Measurements from ENCODE around the gene STOM.

The STOM gene

GRCh38 chr9:121348221-121348620 lies 21.8 kb downstream of the STOM start:
- DNase-seq: no peak

GRCh38 chr9:121345070-121345469 lies 25.0 kb downstream of the STOM start:
- no peak for DNase-seq

GRCh38 chr9:121344184-121344583 lies 25.9 kb downstream of the STOM start:
- DNase-seq: no peak

GRCh38 chr9:121340676-121341392 lies 29.2 kb downstream of the STOM start:
- no peak for DNase-seq

DNA sequence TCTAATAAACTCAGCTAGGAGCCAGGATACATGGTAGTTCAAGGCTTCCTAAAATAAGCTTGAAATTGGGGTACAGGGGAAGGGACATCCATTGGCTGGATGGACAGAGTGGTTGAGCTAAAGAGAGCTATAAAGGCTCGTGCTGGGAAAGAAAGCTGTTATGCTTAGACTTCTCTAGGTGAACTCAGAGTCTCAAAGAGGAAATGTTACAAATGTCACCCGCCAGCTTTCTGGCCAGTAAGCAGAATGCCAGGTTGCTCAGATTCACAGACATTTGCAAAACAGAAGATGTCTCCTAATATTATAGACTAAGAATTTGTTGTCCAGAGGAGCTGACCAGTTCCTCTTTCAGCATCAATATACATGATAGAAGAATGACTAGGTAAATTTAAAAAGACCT lies 30.6 kb downstream of the STOM start:
- DNase-seq: no peak

DNA sequence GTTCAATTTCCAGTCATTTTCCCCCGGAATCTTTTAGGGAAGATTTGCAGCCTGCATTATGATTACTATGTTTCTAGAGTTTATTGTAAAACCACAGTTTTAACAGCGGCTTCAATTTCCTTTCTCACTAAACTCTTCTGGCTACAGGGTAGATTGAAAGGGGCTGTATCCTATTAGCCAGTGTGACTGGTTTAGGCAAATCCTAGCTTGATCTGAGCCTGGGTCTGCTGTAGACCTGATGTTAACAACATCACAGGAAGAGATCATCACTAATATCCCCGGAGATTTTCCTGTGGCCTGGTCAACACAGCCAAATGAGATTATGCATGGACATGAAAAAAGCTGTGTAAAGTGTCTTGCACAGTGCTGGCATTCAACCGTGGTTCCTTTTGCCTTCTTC lies 33.4 kb downstream of the STOM start:
- no peak for DNase-seq

- no peak for DNase-seq
Measured at GRCh38 chr9:121333950-121334773, 35.9 kb downstream of the STOM start.

GRCh38 chr9:121331992-121332685 lies 37.9 kb downstream of the STOM start:
- no peak for DNase-seq

- no peak for DNase-seq
Measured at GRCh38 chr9:121331549-121331948, 38.5 kb downstream of the STOM start.

DNA sequence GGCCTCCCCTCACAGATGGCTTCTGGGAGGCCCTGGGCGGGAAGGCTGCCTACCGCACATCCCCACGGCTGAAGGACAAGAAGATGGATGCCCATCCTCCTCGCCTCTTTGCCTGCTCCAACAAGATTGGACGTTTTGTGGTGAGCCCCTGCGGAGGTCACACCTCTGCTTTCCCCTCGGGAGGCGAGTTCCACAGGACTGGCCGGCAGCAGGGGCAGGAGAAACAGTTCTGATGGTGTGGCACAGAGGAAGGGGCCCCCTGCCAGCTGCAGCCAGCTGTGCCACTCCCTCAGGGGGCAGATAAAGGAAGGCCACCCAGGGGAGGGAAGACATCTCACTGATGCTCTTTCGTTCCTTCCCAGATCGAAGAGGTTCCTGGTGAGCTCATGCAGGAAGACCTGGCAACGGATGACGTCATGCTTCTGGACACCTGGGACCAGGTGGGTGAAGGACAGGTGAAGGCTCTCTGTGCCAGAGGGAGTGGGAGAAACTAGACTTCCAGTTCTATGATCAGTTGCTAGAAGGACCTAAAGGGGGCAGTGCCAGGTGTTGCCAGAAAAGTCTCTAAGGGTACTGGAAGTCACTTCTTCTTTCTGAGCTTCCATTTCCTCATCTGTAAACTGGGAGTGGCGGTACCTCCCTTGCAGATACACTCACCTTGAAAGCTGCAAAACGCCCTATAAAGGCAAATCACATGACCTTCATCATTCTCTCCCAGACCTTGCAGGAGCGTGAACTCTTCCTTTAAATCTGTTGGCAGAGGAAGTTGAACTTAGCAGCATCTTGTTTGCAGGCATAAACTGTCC lies 41.0 kb downstream of the STOM start:
- DNase-seq: no peak

- DNase-seq: no peak
Measured at GRCh38 chr9:121328476-121328875, 41.6 kb downstream of the STOM start.

DNA sequence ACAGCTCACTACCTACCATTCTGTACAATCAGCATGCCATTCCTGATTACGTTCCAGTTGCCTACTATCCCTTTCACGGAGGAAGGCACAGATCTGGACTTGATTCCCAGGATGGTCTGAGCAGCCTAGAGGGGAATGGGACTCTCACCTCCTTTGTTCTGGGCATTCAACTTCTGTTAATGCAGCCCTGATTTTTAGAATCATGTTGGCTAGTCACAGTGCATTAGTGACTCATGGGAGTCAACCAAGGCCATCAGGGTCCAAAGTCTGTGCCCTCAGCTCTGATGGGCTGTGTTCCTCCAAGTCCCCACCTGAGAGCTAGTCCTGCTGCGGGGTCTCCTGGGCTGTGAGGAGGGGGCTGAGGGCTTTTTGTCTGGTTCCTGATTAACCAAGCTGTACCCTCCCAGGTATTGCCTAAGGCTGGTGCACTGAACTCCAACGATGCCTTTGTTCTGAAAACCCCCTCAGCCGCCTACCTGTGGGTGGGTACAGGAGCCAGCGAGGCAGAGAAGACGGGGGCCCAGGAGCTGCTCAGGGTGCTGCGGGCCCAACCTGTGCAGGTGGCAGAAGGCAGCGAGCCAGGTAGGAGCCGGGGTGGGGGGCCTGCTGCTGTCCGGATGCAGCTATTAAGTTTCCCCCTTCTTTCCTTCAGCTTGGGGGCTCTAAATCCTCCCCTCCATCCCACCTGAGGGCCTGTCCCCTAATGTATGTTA lies 43.0 kb downstream of the STOM start:
- no peak for DNase-seq

DNA sequence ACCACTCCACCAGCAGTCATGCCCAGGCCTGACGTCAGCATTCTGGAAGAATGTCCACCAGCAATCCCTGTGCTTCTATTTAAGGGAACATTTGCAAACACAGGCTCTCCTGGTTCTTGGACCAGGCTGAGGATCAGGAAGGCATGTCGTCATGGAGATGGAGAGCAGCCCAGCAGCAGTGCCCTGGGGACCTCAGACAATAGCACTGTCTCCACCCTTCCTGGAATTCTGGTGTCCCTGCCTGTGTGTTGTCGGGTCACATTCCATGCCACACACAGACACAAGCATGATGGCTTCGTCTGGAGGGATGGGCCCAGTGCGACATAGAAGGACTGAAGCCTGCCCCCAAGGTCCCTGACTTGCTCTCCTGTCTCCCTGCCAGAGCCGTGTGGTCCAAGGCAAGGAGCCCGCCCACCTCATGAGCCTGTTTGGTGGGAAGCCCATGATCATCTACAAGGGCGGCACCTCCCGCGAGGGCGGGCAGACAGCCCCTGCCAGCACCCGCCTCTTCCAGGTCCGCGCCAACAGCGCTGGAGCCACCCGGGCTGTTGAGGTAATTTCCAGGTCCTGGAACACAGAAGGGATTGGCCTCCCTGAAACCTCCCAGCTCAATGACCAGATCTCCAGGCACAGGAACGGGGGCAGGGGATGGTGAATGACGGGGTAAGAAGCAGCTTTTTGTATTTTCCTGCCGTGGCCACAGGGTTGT lies 43.8 kb downstream of the STOM start:
- DNase-seq: peak in 11 of 14 donors; percentile 18 to 94 (median 55)

GRCh38 chr9:121325387-121325786 lies 44.7 kb downstream of the STOM start:
- DNase-seq: no peak

- no peak for DNase-seq
Measured at GRCh38 chr9:121324755-121325154, 45.3 kb downstream of the STOM start.

DNA sequence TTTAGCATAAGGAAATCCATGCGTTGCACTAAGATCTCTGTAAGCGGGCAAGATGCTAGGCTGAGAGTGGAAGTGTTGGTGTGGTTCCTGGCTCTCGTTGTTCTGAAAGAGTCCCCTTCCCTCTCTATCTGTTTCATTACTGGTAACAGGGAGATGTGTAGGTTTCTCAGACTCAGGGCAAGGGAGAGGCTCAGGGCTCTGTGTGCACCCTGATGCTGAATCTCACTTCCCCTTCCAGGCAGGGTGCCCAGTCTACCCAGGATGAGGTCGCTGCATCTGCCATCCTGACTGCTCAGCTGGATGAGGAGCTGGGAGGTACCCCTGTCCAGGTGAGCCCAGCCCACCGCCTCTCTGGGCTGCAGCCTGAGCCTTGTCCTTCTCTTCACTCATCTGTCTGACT lies 45.7 kb downstream of the STOM start:
- DNase-seq: no peak

- DNase-seq: no peak
Measured at GRCh38 chr9:121323449-121324151, 46.5 kb downstream of the STOM start.

- no peak for DNase-seq
Measured at GRCh38 chr9:121322737-121323448, 47.2 kb downstream of the STOM start.

GRCh38 chr9:121322037-121322736 lies 47.9 kb downstream of the STOM start:
- no peak for DNase-seq

Data from C1 segment of cervical spinal cord (tissue), 14 donors.